Activated CD4-positive, alpha-beta memory T cell treated with anti-CD3 and anti-CD28 coated beads for 36 hours (primary cell): ENCODE results near the gene ZNF784. TPM values are rescaled to one million over a fixed set of nuclear protein-coding genes. Genes with fewer than 3 reads are reported as not detected.
A peak's percentile ranks its signal among the peaks of the same experiment; 100 is the strongest.

Source experiments
- CTCF ChIA-PET: fragments of 350-600 bp; sonication (Branson Sonifier 250); formaldehyde crosslinking; loops from one replicate; lab custom pipeline; 2021; ENCODE audit warnings: antibody characterized with exemption, inconsistent platforms; lab: Charles Lee
- POLR2A ChIA-PET: fragments of 350-600 bp; sonication (Branson Sonifier 250); formaldehyde crosslinking; loops from one replicate; lab custom pipeline; 2021; ENCODE audit warnings: antibody characterized with exemption; lab: Charles Lee
- DNase-seq: peaks from one replicate; pipeline ENCODE4 v3.0.0-alpha.2; 2020
- H3K27ac Mint-ChIP-seq: one replicate; pipeline ENCODE4 v1.8.0; 2021; ENCODE audit warnings: mixed read lengths
- H3K27me3 Mint-ChIP-seq: one replicate; pipeline ENCODE4 v1.8.0; 2021; ENCODE audit warnings: mixed read lengths
- H3K36me3 Mint-ChIP-seq: one replicate; pipeline ENCODE4 v1.8.0; 2021; ENCODE audit warnings: mixed read lengths
- H3K4me1 Mint-ChIP-seq: one replicate; pipeline ENCODE4 v1.8.0; 2021; ENCODE audit warnings: low read depth, mixed read lengths
- H3K4me3 Mint-ChIP-seq: one replicate; pipeline ENCODE4 v1.8.0; 2021; ENCODE audit warnings: mild to moderate bottlenecking, mixed read lengths
- H3K9me3 Mint-ChIP-seq: one replicate; pipeline ENCODE4 v1.8.0; 2021; ENCODE audit warnings: mixed read lengths
- intact Hi-C: fragments of 100-400 bp; cut with micrococcal nuclease; formaldehyde crosslinking; loops from one replicate; pipeline ENCODE4 v1.15.1; 2023
- total RNA-seq, 2 experiments: library from RNA; stranded (reverse); gene quantifications; one replicate each; pipeline ENCODE4 v1.2.3, GENCODE V29; 2021

The ZNF784 gene
- total RNA-seq, 2 experiments from 2014 or later: 3.9 to 4.4 TPM

DNA sequence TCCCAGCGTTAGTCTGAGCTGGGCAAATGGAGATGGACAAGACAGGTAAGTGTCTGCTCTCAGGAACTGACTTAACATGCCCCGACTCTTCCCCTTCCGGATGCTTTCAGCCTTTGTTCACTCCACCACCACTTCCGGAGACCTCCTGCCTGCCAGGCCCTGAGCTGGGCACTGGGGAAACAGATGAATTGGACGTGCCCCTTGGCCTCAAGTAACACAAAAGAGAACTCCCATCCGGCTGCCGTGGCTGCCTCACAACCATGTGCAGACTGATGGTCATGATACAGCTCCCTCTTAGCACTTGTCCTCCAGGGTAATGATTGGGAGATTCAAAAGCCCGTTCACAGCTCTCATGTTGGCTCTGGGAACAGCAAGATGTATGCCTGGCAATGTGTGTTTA lies 6.9 kb downstream of the ZNF784 start:
- H3K27ac Mint-ChIP-seq: no peak overlapping the region
- H3K4me1 Mint-ChIP-seq: peaks cover 23% of the 10 kb centered on the region
- ChIA-PET POLR2A (no interaction called here), CTCF (interaction anchor here (0.7 to 1.3 kb wide), 2 partner anchors 78 to 113 kb away, joined by 3 to 4 read pairs; no protein-coding TSS in a partner anchor)
- H3K27me3 Mint-ChIP-seq: no peaks in the 10 kb centered on the region
- H3K36me3 Mint-ChIP-seq: peaks cover 25% of the 10 kb centered on the region
- no peak overlapping the region for H3K4me3 Mint-ChIP-seq
- H3K9me3 Mint-ChIP-seq: no peaks in the 10 kb centered on the region
- DNase-seq: no peak
- intact Hi-C loops: no loop called here

DNA sequence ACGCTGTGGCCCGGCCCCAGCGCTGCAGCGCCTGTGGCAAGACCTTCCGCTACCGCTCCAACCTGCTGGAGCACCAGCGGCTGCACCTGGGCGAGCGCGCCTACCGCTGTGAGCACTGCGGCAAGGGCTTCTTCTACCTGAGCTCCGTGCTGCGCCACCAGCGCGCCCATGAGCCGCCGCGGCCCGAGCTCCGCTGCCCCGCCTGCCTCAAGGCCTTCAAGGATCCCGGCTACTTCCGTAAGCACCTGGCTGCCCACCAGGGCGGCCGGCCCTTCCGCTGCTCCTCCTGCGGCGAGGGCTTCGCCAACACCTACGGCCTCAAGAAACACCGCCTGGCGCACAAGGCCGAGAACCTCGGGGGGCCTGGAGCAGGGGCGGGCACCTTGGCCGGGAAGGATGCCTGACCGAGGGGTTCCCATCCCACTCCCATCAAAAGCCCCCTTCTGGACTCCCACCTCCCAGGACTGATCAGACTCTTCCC lies 7.9 kb downstream of the ZNF784 start:
- H3K36me3 Mint-ChIP-seq: peaks cover 25% of the 10 kb centered on the region
- no peaks in the 10 kb centered on the region for H3K27me3 Mint-ChIP-seq
- peaks cover 31% of the 10 kb centered on the region for H3K4me1 Mint-ChIP-seq
- intact Hi-C loops: no loop called here
- no peak overlapping the region for H3K4me3 Mint-ChIP-seq
- no peaks in the 10 kb centered on the region for H3K9me3 Mint-ChIP-seq
- H3K27ac Mint-ChIP-seq: no peak overlapping the region
- ChIA-PET POLR2A (no interaction called here), CTCF (interaction anchor here (1.3 kb wide), 1 partner anchor 10 kb away, joined by 3 read pairs; no protein-coding TSS in a partner anchor)
- no peak for DNase-seq

DNA sequence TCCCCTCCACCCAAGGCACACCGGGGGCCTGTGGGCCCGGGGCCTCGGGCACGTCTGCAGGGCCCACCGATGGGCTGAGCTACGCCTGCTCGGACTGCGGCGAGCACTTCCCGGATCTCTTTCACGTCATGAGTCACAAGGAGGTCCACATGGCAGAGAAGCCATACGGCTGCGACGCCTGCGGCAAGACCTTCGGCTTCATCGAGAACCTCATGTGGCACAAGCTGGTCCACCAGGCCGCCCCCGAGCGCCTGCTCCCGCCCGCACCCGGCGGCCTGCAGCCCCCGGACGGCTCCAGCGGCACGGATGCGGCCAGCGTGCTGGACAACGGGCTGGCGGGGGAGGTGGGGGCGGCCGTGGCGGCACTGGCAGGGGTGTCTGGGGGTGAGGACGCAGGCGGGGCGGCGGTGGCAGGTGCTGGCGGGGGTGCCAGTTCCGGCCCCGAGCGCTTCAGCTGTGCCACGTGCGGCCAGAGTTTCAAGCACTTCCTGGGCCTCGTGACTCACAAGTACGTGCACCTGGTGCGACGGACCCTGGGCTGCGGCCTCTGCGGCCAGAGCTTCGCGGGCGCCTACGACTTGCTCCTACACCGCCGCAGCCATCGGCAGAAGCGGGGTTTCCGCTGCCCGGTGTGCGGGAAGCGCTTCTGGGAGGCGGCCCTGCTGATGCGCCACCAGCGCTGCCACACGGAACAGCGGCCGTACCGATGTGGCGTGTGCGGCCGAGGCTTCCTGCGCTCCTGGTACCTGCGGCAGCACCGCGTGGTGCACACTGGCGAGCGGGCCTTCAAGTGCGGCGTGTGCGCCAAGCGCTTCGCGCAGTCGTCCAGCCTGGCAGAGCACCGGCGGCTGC lies 8.6 kb downstream of the ZNF784 start:
- intact Hi-C loops: no loop called here
- Mint-ChIP-seq H3K27ac (no peak overlapping the region), H3K4me1 (peaks cover 30% of the 10 kb centered on the region), H3K27me3 (no peaks in the 10 kb centered on the region), H3K4me3 (no peak overlapping the region), H3K36me3 (peaks cover 25% of the 10 kb centered on the region), H3K9me3 (no peaks in the 10 kb centered on the region)
- ChIA-PET POLR2A (no interaction called here), CTCF (interaction anchor here (1.3 kb wide), 1 partner anchor 10 kb away, joined by 3 read pairs; no protein-coding TSS in a partner anchor)
- DNase-seq: no peak

DNA sequence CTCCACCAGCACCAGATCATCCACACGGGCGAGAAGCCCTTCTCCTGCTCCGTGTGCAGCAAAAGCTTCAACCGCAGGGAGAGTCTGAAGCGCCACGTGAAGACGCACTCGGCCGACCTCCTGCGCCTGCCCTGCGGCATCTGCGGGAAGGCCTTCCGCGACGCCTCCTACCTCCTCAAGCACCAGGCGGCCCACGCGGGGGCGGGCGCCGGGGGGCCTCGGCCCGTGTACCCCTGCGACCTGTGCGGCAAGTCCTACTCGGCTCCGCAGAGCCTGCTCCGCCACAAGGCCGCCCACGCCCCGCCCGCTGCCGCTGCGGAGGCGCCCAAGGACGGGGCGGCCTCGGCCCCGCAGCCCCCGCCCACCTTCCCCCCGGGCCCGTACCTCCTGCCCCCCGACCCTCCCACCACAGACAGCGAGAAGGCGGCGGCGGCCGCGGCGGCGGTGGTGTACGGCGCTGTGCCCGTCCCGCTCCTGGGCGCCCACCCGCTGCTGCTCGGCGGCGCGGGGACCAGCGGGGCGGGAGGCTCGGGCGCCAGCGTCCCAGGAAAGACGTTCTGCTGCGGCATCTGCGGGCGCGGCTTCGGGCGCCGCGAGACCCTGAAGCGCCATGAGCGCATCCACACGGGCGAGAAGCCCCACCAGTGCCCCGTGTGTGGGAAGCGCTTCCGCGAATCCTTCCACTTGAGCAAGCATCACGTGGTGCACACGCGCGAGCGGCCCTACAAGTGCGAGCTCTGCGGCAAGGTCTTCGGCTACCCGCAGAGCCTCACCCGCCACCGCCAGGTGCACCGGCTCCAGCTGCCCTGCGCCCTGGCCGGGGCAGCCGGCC lies 9.4 kb downstream of the ZNF784 start:
- peaks cover 27% of the 10 kb centered on the region for H3K4me1 Mint-ChIP-seq
- H3K4me3 Mint-ChIP-seq: no peak overlapping the region
- intact Hi-C loops: no loop called here
- H3K36me3 Mint-ChIP-seq: peaks cover 22% of the 10 kb centered on the region
- ChIA-PET POLR2A (no interaction called here), CTCF (interaction anchor here (1.3 kb wide), 1 partner anchor 9 kb away, joined by 3 read pairs; no protein-coding TSS in a partner anchor)
- no peaks in the 10 kb centered on the region for H3K9me3 Mint-ChIP-seq
- no peak for DNase-seq
- H3K27ac Mint-ChIP-seq: no peak overlapping the region
- H3K27me3 Mint-ChIP-seq: no peaks in the 10 kb centered on the region

DNA sequence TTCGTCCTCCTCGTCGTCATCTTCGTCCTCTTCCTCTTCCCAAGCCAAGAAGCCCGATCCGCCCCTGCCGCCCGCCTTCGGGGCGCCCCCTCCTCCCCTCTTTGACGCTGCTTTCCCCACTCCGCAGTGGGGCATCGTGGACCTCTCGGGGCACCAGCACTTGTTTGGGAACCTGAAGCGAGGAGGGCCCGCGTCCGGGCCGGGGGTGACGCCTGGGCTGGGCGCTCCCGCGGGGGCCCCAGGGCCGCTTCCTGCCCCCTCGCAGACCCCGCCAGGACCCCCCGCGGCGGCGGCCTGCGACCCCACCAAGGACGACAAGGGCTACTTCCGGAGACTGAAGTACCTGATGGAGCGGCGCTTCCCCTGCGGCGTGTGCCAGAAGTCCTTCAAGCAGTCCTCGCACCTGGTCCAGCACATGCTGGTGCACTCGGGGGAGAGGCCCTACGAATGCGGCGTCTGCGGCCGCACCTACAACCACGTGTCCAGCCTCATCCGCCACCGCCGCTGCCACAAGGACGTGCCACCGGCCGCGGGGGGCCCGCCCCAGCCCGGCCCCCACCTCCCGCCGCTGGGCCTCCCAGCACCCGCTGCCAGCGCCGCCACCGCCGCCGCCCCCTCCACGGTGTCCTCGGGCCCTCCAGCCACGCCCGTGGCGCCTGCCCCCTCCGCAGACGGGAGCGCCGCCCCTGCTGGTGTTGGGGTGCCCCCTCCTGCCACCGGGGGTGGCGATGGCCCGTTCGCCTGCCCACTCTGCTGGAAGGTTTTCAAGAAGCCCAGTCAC lies 10.2 kb downstream of the ZNF784 start:
- Mint-ChIP-seq H3K4me1 (peaks cover 25% of the 10 kb centered on the region), H3K27ac (no peak overlapping the region), H3K27me3 (no peaks in the 10 kb centered on the region), H3K36me3 (peaks cover 29% of the 10 kb centered on the region), H3K9me3 (no peaks in the 10 kb centered on the region), H3K4me3 (no peak overlapping the region)
- no peak for DNase-seq
- ChIA-PET CTCF (no interaction called here), POLR2A (no interaction called here)
- intact Hi-C loops: no loop called here

DNA sequence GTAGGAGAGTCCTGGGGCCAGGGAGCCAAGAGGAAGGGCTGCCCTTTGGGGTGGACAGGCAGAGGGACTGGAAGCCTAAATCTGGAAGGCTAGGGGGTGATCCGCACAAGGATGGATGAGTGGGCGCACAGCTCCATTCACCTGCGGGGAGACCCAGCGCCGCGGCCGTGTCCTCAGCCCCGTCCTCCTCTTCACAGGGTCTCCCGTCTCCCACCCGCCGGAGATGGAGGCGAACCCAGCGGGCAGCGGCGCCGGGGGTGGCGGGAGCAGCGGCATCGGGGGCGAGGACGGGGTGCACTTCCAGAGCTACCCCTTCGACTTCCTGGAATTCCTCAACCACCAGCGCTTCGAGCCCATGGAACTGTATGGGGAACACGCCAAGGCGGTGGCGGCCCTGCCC lies 11.0 kb downstream of the ZNF784 start:
- no peak overlapping the region for H3K4me3 Mint-ChIP-seq
- intact Hi-C loops: no loop called here
- ChIA-PET CTCF (no interaction called here), POLR2A (no interaction called here)
- no peaks in the 10 kb centered on the region for H3K9me3 Mint-ChIP-seq
- no peak for DNase-seq
- no peak overlapping the region for H3K27ac Mint-ChIP-seq
- H3K27me3 Mint-ChIP-seq: no peaks in the 10 kb centered on the region
- H3K4me1 Mint-ChIP-seq: peaks cover 29% of the 10 kb centered on the region
- peaks cover 29% of the 10 kb centered on the region for H3K36me3 Mint-ChIP-seq

DNA sequence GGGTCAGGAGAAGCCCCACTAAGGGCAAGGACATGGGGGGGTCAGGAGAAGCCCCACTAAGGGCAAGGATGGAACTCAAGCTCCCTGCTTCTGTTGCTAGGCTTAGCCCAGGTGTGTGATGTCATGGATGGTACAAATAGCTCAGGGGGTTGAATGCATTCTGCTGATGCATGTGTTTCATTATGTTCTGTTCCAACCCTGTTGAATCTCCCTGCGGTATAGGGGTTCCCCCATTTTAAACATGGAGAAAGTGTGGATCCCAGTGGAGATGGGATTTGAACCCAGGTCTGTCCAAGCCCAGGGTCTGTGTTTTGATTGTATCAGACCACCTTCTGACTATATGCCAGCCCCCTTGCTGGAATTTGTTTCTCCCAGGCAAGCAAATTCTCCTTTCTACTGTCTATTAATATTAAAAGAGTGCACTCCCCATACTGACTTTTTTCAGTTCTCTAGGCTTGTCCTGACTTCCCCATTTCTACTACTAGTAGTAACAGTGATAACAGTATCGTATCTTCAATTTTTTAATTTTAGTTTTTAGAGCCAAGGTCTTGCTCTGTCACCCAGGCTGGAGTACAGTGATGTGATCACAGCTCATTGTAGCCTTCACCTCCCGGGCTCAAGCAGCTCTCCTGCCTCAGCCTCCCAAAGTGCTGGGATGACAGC lies 12.3 kb downstream of the ZNF784 start:
- H3K9me3 Mint-ChIP-seq: no peaks in the 10 kb centered on the region
- H3K36me3 Mint-ChIP-seq: peaks cover 26% of the 10 kb centered on the region
- H3K4me1 Mint-ChIP-seq: peaks cover 38% of the 10 kb centered on the region
- H3K4me3 Mint-ChIP-seq: no peak overlapping the region
- intact Hi-C loops: no loop called here
- peak overlapping the region; percentile 43 for H3K27ac Mint-ChIP-seq
- POLR2A ChIA-PET: no interaction called here
- H3K27me3 Mint-ChIP-seq: no peaks in the 10 kb centered on the region
- DNase-seq: no peak
- CTCF ChIA-PET: interaction anchor here (0.9 kb wide), 1 partner anchor 145 kb away, joined by 3 read pairs; no protein-coding TSS in a partner anchor

DNA sequence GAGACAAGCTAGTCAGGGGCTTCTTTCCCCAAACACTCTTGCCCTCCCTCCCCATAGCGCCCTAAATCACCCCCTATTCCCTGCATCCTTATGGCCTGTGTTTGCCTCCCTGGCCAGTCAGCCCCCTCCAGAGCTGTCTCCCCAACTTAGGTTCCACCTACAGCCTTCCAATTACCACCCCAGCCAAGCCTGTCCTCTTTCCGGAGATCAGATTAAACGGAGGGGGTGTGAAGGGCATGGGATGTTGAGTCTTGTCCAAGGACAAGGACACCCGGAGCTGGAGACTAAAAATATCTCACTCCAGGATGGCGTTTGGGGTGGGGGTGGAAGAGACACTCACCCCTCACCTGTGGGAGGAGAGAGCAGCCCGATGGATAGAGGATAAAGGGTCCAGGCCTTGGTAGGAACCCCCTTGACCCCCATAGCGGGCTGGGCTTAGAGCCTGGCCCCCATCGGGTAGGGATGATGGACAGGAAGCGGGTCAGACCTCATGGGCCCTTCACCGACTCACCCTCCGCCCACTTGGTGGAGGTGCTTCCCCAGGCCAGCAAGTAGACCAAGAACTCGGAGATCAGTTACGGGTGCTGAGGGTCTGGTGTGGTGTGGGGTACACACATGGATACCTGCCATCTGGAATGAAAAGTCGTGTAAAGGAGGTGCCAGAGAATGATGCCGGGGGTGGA lies 12.9 kb downstream of the ZNF784 start:
- Mint-ChIP-seq H3K4me1 (peaks cover 45% of the 10 kb centered on the region), H3K9me3 (no peaks in the 10 kb centered on the region), H3K27ac (peak overlapping the region; percentile 43), H3K36me3 (peaks cover 27% of the 10 kb centered on the region), H3K27me3 (no peaks in the 10 kb centered on the region), H3K4me3 (no peak overlapping the region)
- CTCF ChIA-PET: interaction anchor here (0.7 to 0.9 kb wide), 3 partner anchors 15 to 144 kb away, joined by 3 read pairs; no protein-coding TSS in a partner anchor
- POLR2A ChIA-PET: no interaction called here
- intact Hi-C loops: no loop called here
- no peak for DNase-seq

DNA sequence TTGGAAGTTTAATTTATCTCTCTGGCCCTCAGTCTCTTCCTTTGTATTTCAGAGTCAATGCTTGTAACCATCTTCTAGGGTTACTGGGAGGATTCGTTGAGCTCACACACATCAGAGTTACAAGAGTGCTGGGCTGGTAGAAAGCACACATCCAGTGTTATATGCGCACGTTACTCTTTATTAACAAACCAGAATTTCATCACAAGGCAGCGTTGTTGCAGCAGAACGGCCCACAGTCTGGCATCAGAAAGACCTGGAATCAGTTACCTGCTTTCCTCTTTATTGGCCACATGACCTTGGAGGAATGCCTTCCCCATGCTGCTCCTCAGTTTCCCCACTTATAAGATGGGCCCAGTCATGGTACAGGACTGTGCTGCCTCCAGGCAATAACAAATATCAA lies 15.0 kb downstream of the ZNF784 start:
- CTCF ChIA-PET: interaction anchor here (1.0 kb wide), 1 partner anchor 23 kb away, joined by 3 read pairs; no protein-coding TSS in a partner anchor
- H3K27ac Mint-ChIP-seq: no peak overlapping the region
- intact Hi-C loops: loop anchor here (5.0 kb wide), 1 partner anchor 132 kb away; the partner anchor contains the start of gene ZNF628
- peaks cover 55% of the 10 kb centered on the region for H3K4me1 Mint-ChIP-seq
- DNase-seq: no peak
- H3K4me3 Mint-ChIP-seq: no peak overlapping the region
- no peaks in the 10 kb centered on the region for H3K9me3 Mint-ChIP-seq
- H3K36me3 Mint-ChIP-seq: peaks cover 28% of the 10 kb centered on the region
- H3K27me3 Mint-ChIP-seq: no peaks in the 10 kb centered on the region
- POLR2A ChIA-PET: no interaction called here

DNA sequence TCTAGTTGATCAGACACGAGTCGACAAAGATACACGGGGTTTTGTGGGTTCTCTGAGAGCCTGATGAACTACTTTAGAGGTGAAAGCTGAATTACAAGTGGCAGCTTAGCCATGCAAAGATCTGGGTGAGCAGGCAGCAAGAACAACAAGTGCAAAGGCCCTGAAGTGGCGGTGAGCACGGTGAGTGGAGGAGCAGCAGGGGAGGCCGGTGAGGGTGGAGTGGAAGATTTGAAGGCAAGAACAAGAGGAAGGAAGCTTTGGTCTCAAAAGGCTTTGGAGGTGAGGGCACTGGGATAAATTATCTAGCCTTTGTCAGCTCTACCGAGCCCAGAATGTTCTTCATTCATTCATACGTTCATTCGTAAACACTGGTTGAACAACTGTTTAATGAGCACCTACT lies 17.5 kb downstream of the ZNF784 start:
- H3K4me1 Mint-ChIP-seq: peaks cover 49% of the 10 kb centered on the region
- intact Hi-C loops: loop anchor here (1.0 to 5.0 kb wide), 2 partner anchors 90 to 130 kb away; partner anchors contain the start of gene ZNF628
- CTCF ChIA-PET: interaction anchor here (0.6 to 2.4 kb wide), 25 partner anchors 9 to 446 kb away, joined by 3 to 22 read pairs (median 6); partner anchors contain the start of genes ISOC2, PPP6R1, ZNF579 and ZNF580
- no peaks in the 10 kb centered on the region for H3K9me3 Mint-ChIP-seq
- H3K36me3 Mint-ChIP-seq: peaks cover 23% of the 10 kb centered on the region
- POLR2A ChIA-PET: interaction anchor here (0.9 to 1.7 kb wide), 3 partner anchors 18 to 223 kb away, joined by 3 to 11 read pairs (median 5); partner anchors contain the start of genes TMEM238 and ZNF784
- peak overlapping the region; percentile 96 for H3K27ac Mint-ChIP-seq
- H3K4me3 Mint-ChIP-seq: peak overlapping the region; percentile 94
- no peaks in the 10 kb centered on the region for H3K27me3 Mint-ChIP-seq
- DNase-seq: no peak
